SU-DHL-6 (cell line): ENCODE measurements around the gene SAPCD2.
A peak's percentile ranks its signal among the peaks of the same experiment; 100 is the strongest.

Source experiments
- H2AFZ ChIP-seq: fragments of 200-600 bp; sonication (generic); 2 replicates; pipeline ENCODE4 v1.6.1; 2014; ENCODE audit warnings: low read depth, mild to moderate bottlenecking, moderate library complexity, mixed read lengths, antibody characterized with exemption, low read length; ENCODE audit not compliant: severe bottlenecking
- H3F3A ChIP-seq: fragments of 200-600 bp; shearing (Covaris generic); 2 replicates; pipeline ENCODE4 v1.6.0; 2016; ENCODE audit warnings: antibody characterized with exemption, mild to moderate bottlenecking; ENCODE audit not compliant: insufficient read depth
- H3K27ac ChIP-seq: fragments of 200-600 bp; sonication (generic); 2 replicates; pipeline ENCODE4 v1.5.1; 2016; ENCODE audit warnings: low read depth, mild to moderate bottlenecking, low read length, moderate library complexity, mixed read lengths
- H3K27me3 ChIP-seq: fragments of 200-600 bp; sonication (generic), shearing (Covaris generic); 2 replicates; pipeline ENCODE4 v1.6.0; 2014; ENCODE audit warnings: mild to moderate bottlenecking, low read length
- H3K36me3 ChIP-seq: fragments of 200-600 bp; sonication (generic); 2 replicates; pipeline ENCODE4 v1.6.1; 2014; ENCODE audit warnings: mild to moderate bottlenecking, low read length, mixed read lengths
- H3K4me2 ChIP-seq: fragments of 300-600, 200-600 bp; shearing (Covaris generic), sonication (generic); 2 replicates; pipeline ENCODE4 v1.6.0; 2014; ENCODE audit warnings: low read length, low read depth, mild to moderate bottlenecking; ENCODE audit not compliant: poor library complexity, severe bottlenecking
- H3K4me3 ChIP-seq: fragments of 200-600 bp; sonication (generic); 2 replicates; pipeline ENCODE4 v1.5.1; 2014; ENCODE audit warnings: antibody characterized with exemption, low read length, mild to moderate bottlenecking, mixed read lengths; ENCODE audit not compliant: insufficient read depth, poor library complexity, severe bottlenecking
- H3K79me2 ChIP-seq: fragments of 200-600 bp; sonication (generic); 2 replicates; pipeline ENCODE4 v1.6.1; 2014; ENCODE audit warnings: mild to moderate bottlenecking, low read length, moderate library complexity; ENCODE audit not compliant: insufficient read depth
- H3K9ac ChIP-seq: fragments of 200-600 bp; sonication (generic); 2 replicates; pipeline ENCODE4 v1.7.0; 2014; ENCODE audit warnings: mild to moderate bottlenecking, low read length
- H3K9me2 ChIP-seq: fragments of 200-600 bp; sonication (generic); replicated peaks from 2 replicates; pipeline ENCODE4 v1.6.1; 2014; ENCODE audit warnings: low read length; ENCODE audit not compliant: insufficient read depth
- H3K9me3 ChIP-seq: fragments of 200-600 bp; sonication (generic); 2 replicates; pipeline ENCODE4 v1.6.1; 2014; ENCODE audit warnings: low read length, mixed read lengths; ENCODE audit not compliant: insufficient read depth
- H4K20me1 ChIP-seq: fragments of 200-600 bp; sonication (generic); 2 replicates; pipeline ENCODE4 v1.6.1; 2014; ENCODE audit warnings: low read depth, mild to moderate bottlenecking, antibody characterized with exemption, low read length, moderate library complexity, mixed read lengths
- EZH2phosphoT487 ChIP-seq: fragments of 200-600 bp; sonication (generic), shearing (Covaris generic); conservative IDR thresholded peaks from 2 replicates; pipeline ENCODE4 v1.6.1; 2018; ENCODE audit warnings: mild to moderate bottlenecking, antibody characterized with exemption, low read length, moderate library complexity, mixed read lengths
- TF ChIP-seq, protein P1 (sequence below): fragments of 200-600 bp; sonication (generic); IDR thresholded peaks from one replicate; pipeline ENCODE4 v1.5.1; 2017; ENCODE audit warnings: antibody characterized with exemption, mild to moderate bottlenecking, low read length, moderate library complexity; ENCODE audit not compliant: insufficient read depth, poor library complexity, severe bottlenecking

SAPCD2 gene

GRCh38 chr9:137046088-137046787 lies 24.1 kb downstream of the SAPCD2 start, which contains the start of gene NPDC1:
TSS of gene NPDC1 (minus strand) at chr9:137046177. CDS start at chr9:137045989, 188 bp downstream.
- no peak within 1 kb of the TSS for H2AFZ ChIP-seq
- no peaks in the 10 kb centered on the region for H3K9me3 ChIP-seq
- no peaks in the 10 kb centered on the region for H3K79me2 ChIP-seq
- TF ChIP-seq EZH2phosphoT487, result 0 out of 2 replicates have a peak, but pooled peaks have one; percentile 78
- TF ChIP-seq, protein P1, sequence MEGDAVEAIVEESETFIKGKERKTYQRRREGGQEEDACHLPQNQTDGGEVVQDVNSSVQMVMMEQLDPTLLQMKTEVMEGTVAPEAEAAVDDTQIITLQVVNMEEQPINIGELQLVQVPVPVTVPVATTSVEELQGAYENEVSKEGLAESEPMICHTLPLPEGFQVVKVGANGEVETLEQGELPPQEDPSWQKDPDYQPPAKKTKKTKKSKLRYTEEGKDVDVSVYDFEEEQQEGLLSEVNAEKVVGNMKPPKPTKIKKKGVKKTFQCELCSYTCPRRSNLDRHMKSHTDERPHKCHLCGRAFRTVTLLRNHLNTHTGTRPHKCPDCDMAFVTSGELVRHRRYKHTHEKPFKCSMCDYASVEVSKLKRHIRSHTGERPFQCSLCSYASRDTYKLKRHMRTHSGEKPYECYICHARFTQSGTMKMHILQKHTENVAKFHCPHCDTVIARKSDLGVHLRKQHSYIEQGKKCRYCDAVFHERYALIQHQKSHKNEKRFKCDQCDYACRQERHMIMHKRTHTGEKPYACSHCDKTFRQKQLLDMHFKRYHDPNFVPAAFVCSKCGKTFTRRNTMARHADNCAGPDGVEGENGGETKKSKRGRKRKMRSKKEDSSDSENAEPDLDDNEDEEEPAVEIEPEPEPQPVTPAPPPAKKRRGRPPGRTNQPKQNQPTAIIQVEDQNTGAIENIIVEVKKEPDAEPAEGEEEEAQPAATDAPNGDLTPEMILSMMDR, result peak; percentile 68
- no peaks in the 10 kb centered on the region for H3K9me2 ChIP-seq
- H3K4me3 ChIP-seq, result no peak within 1 kb of the TSS
- H3K36me3 ChIP-seq, result no peaks in the 10 kb centered on the region
- H3K27me3 ChIP-seq, result no peaks in the 10 kb centered on the region
- no peak within 1 kb of the TSS for H3K27ac ChIP-seq
- H3K4me2 ChIP-seq, result peak within 1 kb of the TSS; percentile 18
- H3F3A ChIP-seq, result no peaks in the 10 kb centered on the region
- no peaks in the 10 kb centered on the region for H4K20me1 ChIP-seq
- H3K9ac ChIP-seq, result no peak within 1 kb of the TSS

DNA sequence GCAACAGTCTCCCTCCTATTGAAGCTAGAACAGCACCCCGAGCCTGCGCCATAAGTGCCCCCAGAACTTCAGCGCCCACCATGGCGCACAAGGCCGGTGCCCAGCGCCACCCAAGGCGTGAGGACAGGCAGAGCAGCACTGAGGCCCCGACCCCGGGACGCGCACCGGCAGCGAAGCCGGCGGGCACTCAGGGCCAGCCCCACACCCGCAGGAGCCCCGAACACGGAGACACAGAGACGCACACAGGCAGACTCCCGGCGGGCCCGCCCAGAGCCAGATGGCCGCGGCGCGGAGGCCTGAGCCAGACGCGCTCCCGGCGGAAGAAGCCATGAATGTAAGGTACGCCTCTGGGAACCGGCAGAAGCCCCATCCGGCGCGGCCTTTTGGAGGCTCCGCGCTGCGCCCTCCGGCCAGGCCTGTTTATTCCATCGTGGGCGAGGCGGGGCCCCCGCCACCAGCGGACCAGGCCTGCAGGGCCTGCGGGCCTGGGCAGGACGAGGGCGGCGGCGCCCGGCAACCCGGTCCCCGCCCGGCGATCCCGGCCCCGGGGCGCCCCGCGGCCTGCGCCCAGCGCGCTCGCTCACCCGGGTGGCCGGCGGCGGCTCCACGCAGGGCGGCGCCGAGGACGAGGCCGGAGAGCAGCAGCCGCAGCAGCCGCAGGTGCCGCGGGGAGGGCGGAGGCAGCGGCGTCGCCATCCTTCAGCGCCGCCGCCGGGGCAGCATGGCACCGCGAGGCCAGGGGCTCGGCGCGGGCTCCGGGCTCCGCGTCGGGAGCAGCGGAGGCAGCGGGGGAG lies 24.9 kb downstream of the SAPCD2 start:
- no peaks in the 10 kb centered on the region for H3K36me3 ChIP-seq
- no peaks in the 10 kb centered on the region for H3F3A ChIP-seq
- H3K79me2 ChIP-seq, result no peaks in the 10 kb centered on the region
- no peak overlapping the region for H3K9ac ChIP-seq
- no peak overlapping the region for H2AFZ ChIP-seq
- H3K27ac ChIP-seq, result no peak overlapping the region
- no peaks in the 10 kb centered on the region for H3K9me2 ChIP-seq
- H3K4me2 ChIP-seq, result peak overlapping the region; percentile 18
- H4K20me1 ChIP-seq, result no peaks in the 10 kb centered on the region
- no peaks in the 10 kb centered on the region for H3K9me3 ChIP-seq
- H3K4me3 ChIP-seq, result no peak overlapping the region
- H3K27me3 ChIP-seq, result no peaks in the 10 kb centered on the region
- TF ChIP-seq EZH2phosphoT487, result 0 out of 2 replicates have a peak, but pooled peaks have one; percentile 82
- TF ChIP-seq, protein P1, result no peak

DNA sequence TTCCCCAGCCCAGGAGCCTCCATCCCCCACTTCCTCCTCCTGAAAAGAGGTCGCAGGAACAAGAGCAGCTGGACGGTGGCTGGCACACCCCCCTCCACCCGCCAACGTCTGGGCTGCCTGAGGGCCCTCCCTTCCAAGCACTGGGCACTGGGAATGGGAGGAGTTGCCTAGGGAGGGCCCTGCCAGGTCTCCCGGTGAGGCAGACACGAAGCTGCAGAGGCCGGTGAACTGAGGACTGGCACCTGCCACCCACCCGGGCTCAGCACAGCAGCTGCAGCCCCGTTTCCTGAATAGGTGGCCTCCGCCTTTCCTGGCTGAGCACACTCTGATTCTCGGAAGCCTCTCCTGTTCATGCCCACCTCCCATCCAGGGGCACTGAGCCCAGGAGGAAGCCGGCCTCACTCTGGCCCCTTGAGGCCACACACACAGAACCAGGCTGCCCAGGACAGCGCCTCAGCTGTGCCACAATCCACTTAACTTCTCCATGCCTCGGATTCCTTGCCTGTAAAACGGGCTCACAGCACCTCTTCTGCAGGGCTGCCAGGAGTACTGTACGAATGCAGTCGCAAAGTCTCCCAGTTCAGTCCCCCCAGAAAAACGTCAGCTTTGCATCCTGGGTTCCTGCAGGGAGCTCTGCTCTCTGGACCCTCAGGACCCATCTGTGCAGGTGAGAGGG lies 25.7 kb downstream of the SAPCD2 start:
- H3K27me3 ChIP-seq, result no peaks in the 10 kb centered on the region
- H3K4me3 ChIP-seq, result no peak overlapping the region
- H3K9me2 ChIP-seq, result no peaks in the 10 kb centered on the region
- no peak overlapping the region for H3K9ac ChIP-seq
- H3K4me2 ChIP-seq, result no peak overlapping the region
- H3F3A ChIP-seq, result no peaks in the 10 kb centered on the region
- no peak overlapping the region for H3K27ac ChIP-seq
- no peak for TF ChIP-seq EZH2phosphoT487
- TF ChIP-seq, protein P1, result no peak
- H3K79me2 ChIP-seq, result no peaks in the 10 kb centered on the region
- H4K20me1 ChIP-seq, result no peaks in the 10 kb centered on the region
- no peak overlapping the region for H2AFZ ChIP-seq
- H3K36me3 ChIP-seq, result no peaks in the 10 kb centered on the region
- no peaks in the 10 kb centered on the region for H3K9me3 ChIP-seq
